AG09309 (cell line): ENCODE results near the gene ZNF385B.

Experiments
- DNase-seq: peaks from one replicate; pipeline ENCODE4 v3.0.0-alpha.2; 2010; ENCODE audit warnings: low read depth
- H3K4me3 ChIP-seq: 2 replicates; pipeline ENCODE4 v1.5.1; 2011; ENCODE audit warnings: mild to moderate bottlenecking, low read depth, low read length, moderate library complexity; ENCODE audit not compliant: control insufficient read depth
- CTCF ChIP-seq: IDR thresholded peaks from 2 replicates; pipeline ENCODE4 v1.5.1; 2011; ENCODE audit warnings: mild to moderate bottlenecking, low read depth, low read length, inconsistent platforms; ENCODE audit not compliant: insufficient read depth, control insufficient read depth; ENCODE audit errors: missing control alignments

ZNF385B gene

GRCh38 chr2:179434357-179434756 is 427.1 kb downstream of the ZNF385B start:
- TF ChIP-seq CTCF: no peak
- DNase-seq: no peak
- H3K4me3 ChIP-seq: no peak overlapping the region

GRCh38 chr2:179432751-179433150 is 428.7 kb downstream of the ZNF385B start:
- H3K4me3 ChIP-seq: no peak overlapping the region
- no peak for DNase-seq
- no peak for TF ChIP-seq CTCF

- H3K4me3 ChIP-seq: no peak overlapping the region
- no peak for DNase-seq
- TF ChIP-seq CTCF: no peak
These were observed 431.8 kb downstream of the ZNF385B start for GRCh38 chr2:179429597-179429996.

- DNase-seq: no peak
- TF ChIP-seq CTCF: no peak
These were observed 432.3 kb downstream of the ZNF385B start for GRCh38 chr2:179429060-179429471.

GRCh38 chr2:179428649-179429048 is 432.8 kb downstream of the ZNF385B start:
- no peak for DNase-seq
- TF ChIP-seq CTCF: no peak
- H3K4me3 ChIP-seq: no peak overlapping the region

More at GRCh38 chr2:179429060-179429471, 432.3 kb downstream of the ZNF385B start:
- H3K4me3 ChIP-seq: no peak overlapping the region

- H3K4me3 ChIP-seq: no peak overlapping the region
- no peak for TF ChIP-seq CTCF
- DNase-seq: no peak
These were observed 434.3 kb downstream of the ZNF385B start for GRCh38 chr2:179427065-179427464.

GRCh38 chr2:179424571-179424970 is 436.8 kb downstream of the ZNF385B start:
- H3K4me3 ChIP-seq: no peak overlapping the region
- no peak for TF ChIP-seq CTCF
- DNase-seq: no peak
